GM18498 (cell line): ENCODE results near the gene LONRF3.
A peak's percentile ranks its signal among the peaks of the same experiment; 100 is the strongest.
"Not testable (repeated sequence)": the region's sequence is repeated elsewhere in the genome, so short reads cannot be mapped to it uniquely, and the experiment has no call there.

Source experiments
- ATAC-seq: cut with Tn5 transposase; IDR thresholded peaks from one replicate; pipeline ENCODE4 v1.9.1; 2021; ENCODE audit warnings: mild to moderate bottlenecking, moderate library complexity; ENCODE audit not compliant: unreplicated experiment

LONRF3 gene

GRCh38 chrX:118983513-118983912 is 9.1 kb downstream of the LONRF3 start:
- ATAC-seq: no peak

- ATAC-seq: no peak
Observed at GRCh38 chrX:118988911-118989310, 14.5 kb downstream of the LONRF3 start.

- ATAC-seq: no peak
Observed at GRCh38 chrX:118989886-118990285, 15.5 kb downstream of the LONRF3 start.

DNA sequence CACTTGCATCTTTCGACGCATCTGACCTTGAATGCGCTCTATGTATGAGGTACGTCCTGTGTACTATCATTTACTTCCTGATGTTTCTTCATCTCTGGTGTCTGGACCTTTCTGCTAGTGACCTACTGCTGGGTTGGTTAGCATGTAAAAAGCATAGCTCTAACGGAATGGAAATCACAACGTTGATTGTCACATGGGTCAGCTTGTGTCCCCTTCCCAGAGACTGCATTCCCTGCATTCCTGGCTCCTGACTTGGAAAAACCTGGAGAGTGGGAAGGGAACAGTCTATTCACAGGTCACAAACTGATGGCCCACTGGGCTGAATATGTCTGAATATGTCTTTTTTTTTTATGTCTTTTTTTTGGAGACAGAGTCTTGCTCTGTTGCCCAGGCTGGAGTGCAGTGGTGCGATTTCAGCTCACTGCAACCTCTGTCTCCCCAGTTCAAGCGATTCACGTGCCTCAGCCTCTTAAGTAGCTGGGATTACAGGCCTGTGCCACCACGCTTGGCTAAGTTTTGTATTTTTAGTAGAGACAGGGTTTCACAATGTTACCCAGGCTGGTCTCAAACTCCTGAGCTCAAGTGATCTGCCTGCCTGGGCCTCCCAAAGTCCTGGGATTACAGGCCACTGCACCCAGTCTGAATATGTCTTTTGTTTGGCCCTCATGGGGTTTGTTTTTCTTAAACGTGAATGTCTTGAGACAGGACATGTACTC is 16.3 kb downstream of the LONRF3 start:
- no peak for ATAC-seq

DNA sequence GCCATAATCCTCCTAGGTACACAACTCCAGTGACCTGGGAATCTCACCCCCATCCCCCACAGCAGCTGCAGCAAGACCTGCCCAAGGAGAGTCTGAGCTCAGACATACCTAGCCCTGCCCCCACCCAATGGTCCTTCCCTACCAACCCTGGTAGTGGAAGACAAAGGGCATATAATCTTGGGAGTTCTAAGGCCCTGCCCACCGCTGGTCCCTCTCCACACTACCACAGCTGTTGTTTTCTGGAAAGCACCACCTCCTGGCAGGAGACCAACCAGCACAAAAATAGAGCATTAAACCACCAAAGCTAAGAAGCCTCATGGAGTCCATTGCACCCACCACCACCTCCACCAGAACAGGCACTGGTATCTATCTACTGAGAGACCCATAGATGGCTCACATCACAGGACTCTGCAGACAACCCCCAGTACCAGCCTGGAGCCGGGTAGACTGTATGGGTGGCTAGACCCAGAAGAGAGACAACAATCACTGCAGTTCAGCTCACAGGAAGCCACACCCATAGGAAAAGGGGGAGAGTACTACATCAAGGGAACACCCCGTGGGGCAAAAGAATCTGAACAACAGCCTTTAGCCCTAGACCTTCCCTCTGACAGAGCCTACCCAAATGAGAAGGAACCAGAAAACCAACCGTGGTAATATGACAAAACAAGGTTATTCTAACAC is 18.2 kb downstream of the LONRF3 start:
- ATAC-seq: not testable (repeated sequence)

- ATAC-seq: no peak
Observed at GRCh38 chrX:119003462-119003861, 29.0 kb downstream of the LONRF3 start.

GRCh38 chrX:119004920-119005524 is 30.6 kb downstream of the LONRF3 start:
- ATAC-seq: peak; percentile 81

GRCh38 chrX:119007189-119007770 is 32.9 kb downstream of the LONRF3 start:
- no peak for ATAC-seq

DNA sequence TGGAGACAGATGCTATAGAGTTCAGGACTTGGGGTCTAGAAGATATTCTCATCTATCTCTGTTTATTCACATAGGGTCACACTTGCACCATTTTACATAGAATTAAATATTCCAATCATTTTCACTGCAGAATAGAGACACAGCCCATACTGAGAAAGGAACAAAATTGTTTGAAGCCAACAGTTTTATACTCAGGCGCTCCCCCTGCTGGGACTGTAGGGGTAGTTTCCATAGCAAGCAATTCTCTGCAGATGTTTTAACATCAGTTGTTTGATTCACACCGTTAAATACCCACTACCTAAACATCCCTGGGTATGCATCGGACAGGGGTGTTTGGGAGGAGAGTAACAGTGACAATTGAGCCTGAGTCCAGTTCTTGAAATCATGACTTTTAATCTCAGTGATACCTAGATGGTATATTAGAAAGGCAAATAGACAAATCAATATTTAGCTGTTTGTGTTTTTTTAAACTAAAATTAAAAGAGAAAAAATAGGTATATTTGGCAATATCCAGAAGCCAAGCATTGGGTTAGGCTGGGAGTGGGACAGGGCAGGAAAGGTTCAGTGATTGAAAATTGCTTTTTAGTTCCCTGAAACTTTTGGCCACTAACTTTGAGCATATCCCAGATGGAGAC is 33.8 kb downstream of the LONRF3 start:
- peak; percentile 43 for ATAC-seq

DNA sequence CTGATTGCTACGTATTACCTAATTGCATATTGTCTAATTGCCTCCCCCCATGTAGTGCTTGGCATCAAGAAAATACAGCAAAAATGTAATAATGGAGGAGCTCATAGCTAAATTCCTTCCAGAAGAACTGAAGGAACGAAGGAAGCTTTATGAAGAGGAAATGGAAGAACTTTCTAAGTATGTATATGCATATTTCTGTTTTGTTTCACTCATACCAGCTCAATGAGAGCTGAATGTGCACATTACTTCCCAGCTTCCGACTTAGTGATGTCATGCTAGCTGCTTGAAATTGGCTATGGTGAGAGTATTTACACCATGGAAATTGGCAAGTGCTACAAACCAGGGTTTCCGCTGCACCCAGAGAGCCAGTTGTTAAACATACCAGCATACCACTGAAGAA is 34.7 kb downstream of the LONRF3 start:
- ATAC-seq: no peak

DNA sequence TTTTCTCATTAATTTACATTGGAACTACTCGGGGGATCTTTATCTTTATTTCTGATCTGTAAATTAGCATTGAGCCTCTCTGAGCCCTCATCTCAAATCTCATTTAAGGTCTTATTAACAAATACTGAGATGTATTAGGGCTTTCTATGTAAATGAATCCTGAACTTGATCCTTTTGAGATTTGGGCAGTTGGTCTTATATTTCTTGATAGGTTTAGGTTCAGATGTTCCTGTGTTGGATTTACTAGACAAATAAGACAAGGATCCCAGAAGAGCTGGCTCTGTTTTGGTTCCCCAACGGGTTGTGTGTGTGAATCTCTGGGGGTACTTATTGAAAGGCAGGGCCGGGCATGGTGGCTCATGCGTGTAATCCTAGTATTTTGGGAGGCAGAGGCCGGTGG is 36.1 kb downstream of the LONRF3 start:
- no peak for ATAC-seq

DNA sequence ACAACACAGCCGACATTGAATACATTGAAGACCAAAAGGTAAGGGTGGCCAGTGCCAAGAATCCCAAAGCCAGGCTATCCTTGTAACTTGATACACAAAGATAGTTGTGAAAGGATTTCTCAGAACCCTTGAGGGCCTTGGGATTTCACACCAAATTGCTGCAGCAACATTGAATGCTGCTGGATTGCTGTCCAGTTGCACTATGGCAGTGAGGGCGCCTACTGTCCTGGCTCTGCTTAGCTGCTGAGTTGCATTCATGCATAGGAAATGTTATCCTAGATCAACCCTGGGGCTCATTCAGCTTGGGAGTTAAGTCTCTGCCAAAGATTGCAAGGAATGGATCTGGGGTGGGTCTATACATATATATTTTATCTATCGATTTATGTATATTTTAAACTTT is 38.7 kb downstream of the LONRF3 start:
- ATAC-seq: no peak

DNA sequence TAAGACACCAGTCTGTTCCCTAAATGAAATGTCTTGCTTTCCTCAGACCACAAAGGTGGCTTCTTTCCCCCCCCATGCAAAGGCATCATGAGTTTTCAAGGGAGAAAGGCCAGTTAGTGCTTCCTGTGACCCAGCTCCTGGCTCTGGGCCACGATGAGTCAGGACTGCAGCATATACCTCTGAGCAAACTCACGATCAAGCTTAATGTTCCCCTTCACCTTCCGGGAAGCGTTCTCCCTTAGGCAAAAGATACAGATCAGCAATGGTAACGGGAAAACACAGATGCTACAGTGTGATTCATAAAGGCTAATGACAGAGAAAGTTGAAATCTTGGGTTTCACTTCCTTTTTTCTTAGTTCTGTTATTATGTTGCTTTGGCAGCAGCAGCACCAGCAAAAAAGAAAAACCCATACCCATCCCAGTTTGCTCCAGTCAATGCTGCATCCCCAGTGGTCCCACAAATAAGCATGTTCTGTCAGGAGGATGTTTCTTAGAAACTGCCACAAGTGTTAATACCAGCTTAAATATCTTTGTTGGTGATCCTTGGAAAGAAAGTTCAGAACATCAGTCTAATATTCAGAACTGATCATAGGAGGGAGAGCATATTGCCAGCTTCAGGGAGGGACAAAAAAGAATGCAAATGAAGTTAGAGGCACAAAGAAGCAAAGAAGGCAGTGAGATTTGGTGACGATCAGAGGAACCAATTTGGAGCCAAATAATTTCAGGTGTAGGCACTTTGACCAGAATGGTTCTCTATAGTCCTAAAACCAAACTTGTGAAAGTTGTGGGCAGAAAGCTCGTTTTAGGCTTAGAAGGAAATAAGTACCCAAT is 41.2 kb downstream of the LONRF3 start:
- ATAC-seq: peak; percentile 91

- ATAC-seq: no peak
Observed at GRCh38 chrX:119017077-119017476, 42.7 kb downstream of the LONRF3 start.

- no peak for ATAC-seq
Observed at GRCh38 chrX:119025900-119026299, 51.5 kb downstream of the LONRF3 start.

DNA sequence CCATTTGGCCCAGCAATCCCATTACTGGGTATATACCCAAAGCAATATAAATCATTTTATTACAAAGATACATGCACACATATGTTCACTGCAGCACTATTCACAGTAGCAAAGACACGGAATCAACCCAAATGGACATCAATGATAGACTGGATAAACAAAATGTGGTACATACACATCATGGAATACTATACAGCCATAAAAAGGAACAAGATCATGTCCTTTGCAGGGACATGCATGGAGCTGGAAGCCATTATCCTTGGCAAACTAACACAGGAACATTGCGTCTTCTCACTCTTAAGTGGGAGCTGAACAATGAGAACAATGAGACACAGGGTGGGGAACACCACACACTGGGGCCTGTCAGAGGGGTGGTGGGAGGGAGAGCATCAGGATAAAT is 51.9 kb downstream of the LONRF3 start:
- ATAC-seq: not testable (repeated sequence)

- not testable (repeated sequence) for ATAC-seq
Observed at GRCh38 chrX:119027960-119028732, 53.7 kb downstream of the LONRF3 start.

GRCh38 chrX:119028733-119029330 is 54.4 kb downstream of the LONRF3 start:
- ATAC-seq: no peak

- ATAC-seq: not testable (repeated sequence)
Observed at GRCh38 chrX:119029656-119030055, 55.2 kb downstream of the LONRF3 start.
